Left colon (tissue), 2 donors: ENCODE measurements around the gene LCP1. TPM values are rescaled to one million over a fixed set of nuclear protein-coding genes. Genes with fewer than 3 reads are reported as not detected.

Source experiments
- ATAC-seq: fragments of 200-7000 bp; cut with Tn5 transposase; one replicate; pipeline ENCODE4 v1.9.1; 2020; ENCODE audit warnings: mild to moderate bottlenecking, moderate library complexity
- DNase-seq, 2 donors: peaks; one replicate each; pipeline ENCODE4 v3.0.0-alpha.2; 2020
- intact Hi-C, 2 donors: fragments of 100-400 bp; cut with DNase I in 1 of 2; cut with micrococcal nuclease in 1 of 2; formaldehyde crosslinking; loops; one replicate each; pipeline versions ENCODE4 v1.11.2 to v1.14.0; 2022; cut with DNase I, micrococcal nuclease
- total RNA-seq, 2 donors: library from RNA; stranded (reverse); fragmentation: NEBNext Ultra II Directional; extraction: Animal tissue kit (Norgen Biotek cat#: 25700); gene quantifications; one replicate each; pipeline ENCODE4 v1.2.1, GENCODE V29; 2021
- donor health status: DM: no; HTN: no; CAD: no.
- donor health status: DM: yes; HTN: yes; CAD: no.

The LCP1 gene
- total RNA-seq, 2 donors from 2014 or later, result 9.4 to 33.4 TPM

GRCh38 chr13:46137627-46138317, 44.2 kb downstream of the LCP1 start:
- intact Hi-C loops, result no loop called here
- DNase-seq, result no peak
- ATAC-seq, result no peak

- DNase-seq (no peak), ATAC-seq (no peak)
- intact Hi-C loops, result no loop called here
Measured at GRCh38 chr13:46136688-46137087, 45.3 kb downstream of the LCP1 start.

- ATAC-seq (no peak), DNase-seq (no peak)
- intact Hi-C loops, result no loop called here
Measured at GRCh38 chr13:46134961-46135522, 46.9 kb downstream of the LCP1 start.

- ATAC-seq, result no peak
- intact Hi-C loops, result no loop called here
- DNase-seq, result no peak
Measured at GRCh38 chr13:46134494-46134893, 47.5 kb downstream of the LCP1 start.

GRCh38 chr13:46132109-46132508, 49.9 kb downstream of the LCP1 start:
- DNase-seq (no peak), ATAC-seq (no peak)
- intact Hi-C loops, result no loop called here

GRCh38 chr13:46131705-46132104, 50.3 kb downstream of the LCP1 start:
- DNase-seq (no peak), ATAC-seq (no peak)
- intact Hi-C loops, result no loop called here

- no peak for ATAC-seq
- DNase-seq, result no peak
- intact Hi-C loops, result no loop called here
Measured at GRCh38 chr13:46129955-46130618, 51.9 kb downstream of the LCP1 start.

- no peak for ATAC-seq
- intact Hi-C loops, result no loop called here
- no peak for DNase-seq
Measured at GRCh38 chr13:46129124-46129523, 52.9 kb downstream of the LCP1 start.

- ATAC-seq, result no peak
- DNase-seq, result no peak
- intact Hi-C loops, result no loop called here
Measured at GRCh38 chr13:46127358-46128023, 54.5 kb downstream of the LCP1 start.

GRCh38 chr13:46126552-46127357, 55.2 kb downstream of the LCP1 start:
- intact Hi-C loops, result no loop called here
- DNase-seq (peak in 1 of 2 donors; percentile 70), ATAC-seq (peak; percentile 77)

- DNase-seq (no peak), ATAC-seq (no peak)
- intact Hi-C loops, result no loop called here
Measured at GRCh38 chr13:46126056-46126455, 55.9 kb downstream of the LCP1 start.

- intact Hi-C loops, result no loop called here
- ATAC-seq (peak; percentile 54), DNase-seq (no peak)
Measured at GRCh38 chr13:46124967-46125933, 56.7 kb downstream of the LCP1 start.

GRCh38 chr13:46124531-46124966, 57.4 kb downstream of the LCP1 start:
- intact Hi-C loops, result no loop called here
- no peak for ATAC-seq
- DNase-seq, result peak in 1 of 2 donors; percentile 9

GRCh38 chr13:46122304-46122703, 59.7 kb downstream of the LCP1 start:
- intact Hi-C loops, result no loop called here
- no peak for DNase-seq
- ATAC-seq, result no peak

- DNase-seq, result no peak
- intact Hi-C loops, result no loop called here
- no peak for ATAC-seq
Measured at GRCh38 chr13:46121597-46122163, 60.3 kb downstream of the LCP1 start.

GRCh38 chr13:46121033-46121432, 60.9 kb downstream of the LCP1 start:
- ATAC-seq (no peak), DNase-seq (no peak)
- intact Hi-C loops, result no loop called here

- intact Hi-C loops, result no loop called here
- DNase-seq (no peak), ATAC-seq (no peak)
Measured at GRCh38 chr13:46119883-46120614, 61.9 kb downstream of the LCP1 start.
